GM12872 (cell line): ENCODE results near the gene CCT7.

Source experiments
- TF ChIP-seq, protein P1 (sequence below): IDR thresholded peaks from 3 replicates; pipeline ENCODE4 v1.5.1; 2011; ENCODE audit warnings: low read depth, mild to moderate bottlenecking, low read length, moderate library complexity; ENCODE audit not compliant: insufficient read depth

CCT7 gene

DNA sequence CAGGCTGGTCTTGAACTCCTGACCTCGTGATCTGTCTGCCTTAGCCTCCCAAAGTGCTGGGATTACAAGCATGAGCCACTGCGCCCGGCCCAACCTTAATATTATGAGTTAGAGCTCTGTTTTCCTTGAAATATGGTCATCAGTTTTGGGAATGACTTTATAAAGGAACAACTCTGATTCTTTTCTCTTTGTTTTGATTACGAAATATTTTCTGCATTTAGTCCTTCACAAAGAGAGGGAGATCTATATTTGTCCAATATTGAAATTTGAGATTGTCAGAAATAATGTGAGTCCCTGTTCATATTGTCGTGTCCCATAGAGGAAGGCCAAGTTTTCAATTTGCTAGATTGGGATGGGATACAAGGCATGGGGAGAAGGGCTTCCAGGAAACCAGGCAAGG lies 16.9 kb upstream of the CCT7 start:
- TF ChIP-seq, protein P1, sequence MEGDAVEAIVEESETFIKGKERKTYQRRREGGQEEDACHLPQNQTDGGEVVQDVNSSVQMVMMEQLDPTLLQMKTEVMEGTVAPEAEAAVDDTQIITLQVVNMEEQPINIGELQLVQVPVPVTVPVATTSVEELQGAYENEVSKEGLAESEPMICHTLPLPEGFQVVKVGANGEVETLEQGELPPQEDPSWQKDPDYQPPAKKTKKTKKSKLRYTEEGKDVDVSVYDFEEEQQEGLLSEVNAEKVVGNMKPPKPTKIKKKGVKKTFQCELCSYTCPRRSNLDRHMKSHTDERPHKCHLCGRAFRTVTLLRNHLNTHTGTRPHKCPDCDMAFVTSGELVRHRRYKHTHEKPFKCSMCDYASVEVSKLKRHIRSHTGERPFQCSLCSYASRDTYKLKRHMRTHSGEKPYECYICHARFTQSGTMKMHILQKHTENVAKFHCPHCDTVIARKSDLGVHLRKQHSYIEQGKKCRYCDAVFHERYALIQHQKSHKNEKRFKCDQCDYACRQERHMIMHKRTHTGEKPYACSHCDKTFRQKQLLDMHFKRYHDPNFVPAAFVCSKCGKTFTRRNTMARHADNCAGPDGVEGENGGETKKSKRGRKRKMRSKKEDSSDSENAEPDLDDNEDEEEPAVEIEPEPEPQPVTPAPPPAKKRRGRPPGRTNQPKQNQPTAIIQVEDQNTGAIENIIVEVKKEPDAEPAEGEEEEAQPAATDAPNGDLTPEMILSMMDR = no peak

DNA sequence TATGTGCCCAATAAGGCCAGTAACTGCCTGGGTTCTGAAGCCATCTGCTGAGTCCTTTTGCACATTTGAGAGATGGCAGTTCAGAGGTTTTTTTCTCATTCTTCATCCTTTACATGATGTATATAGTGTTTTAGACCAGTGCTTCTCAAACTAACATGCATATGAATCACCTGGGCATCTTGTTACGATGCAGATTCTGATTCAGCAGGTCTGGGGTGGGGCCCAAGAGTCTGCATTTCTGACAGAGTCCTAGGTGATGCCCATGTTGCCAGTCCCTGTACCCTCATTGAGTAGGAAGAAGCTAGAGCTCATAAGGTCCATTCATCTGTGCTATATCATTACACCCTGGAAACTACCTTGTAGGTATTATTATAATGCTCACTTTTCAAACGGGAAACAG lies 16.3 kb upstream of the CCT7 start:
- TF ChIP-seq, protein P1 = no peak

DNA sequence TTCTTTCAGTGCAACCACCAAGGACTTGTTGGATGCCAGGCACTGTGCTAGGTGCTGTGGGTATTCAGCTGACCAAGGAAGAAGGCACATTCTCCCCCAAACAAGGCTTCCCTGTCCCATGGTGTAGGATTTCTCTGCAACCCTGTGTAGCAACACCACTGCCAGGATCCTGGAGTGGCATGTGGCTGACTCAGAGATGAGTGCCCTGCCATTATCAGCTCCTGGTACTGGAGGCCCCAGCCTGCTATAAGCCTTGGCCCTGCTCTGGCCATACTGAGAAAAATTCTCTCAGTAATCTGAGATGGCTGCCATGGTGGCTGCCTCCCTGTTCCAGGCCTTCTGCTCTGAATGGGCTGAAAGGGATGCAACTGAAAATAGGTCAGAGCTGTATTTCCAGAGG lies 15.8 kb upstream of the CCT7 start:
- TF ChIP-seq, protein P1 = no peak

DNA sequence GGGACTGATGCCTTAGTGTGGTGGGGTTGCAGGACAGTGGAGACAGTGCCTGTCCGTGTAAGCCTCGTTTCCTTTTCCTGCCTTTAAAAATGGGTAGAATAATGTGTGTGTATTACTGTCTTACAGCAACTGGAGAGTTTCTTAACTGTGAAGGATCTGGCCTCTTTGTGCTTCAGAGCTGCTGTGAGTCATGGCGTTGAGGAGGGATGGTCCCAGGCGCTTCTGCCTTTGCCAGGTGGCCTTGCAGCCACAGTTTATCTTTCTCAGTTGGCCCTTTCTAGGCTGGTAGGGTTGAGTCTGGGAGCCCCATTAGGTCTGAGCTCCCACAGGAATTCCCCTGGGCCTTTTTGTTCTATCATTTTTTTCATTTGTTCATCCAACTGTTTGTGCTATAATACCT lies 10.3 kb upstream of the CCT7 start:
- TF ChIP-seq, protein P1 = no peak

GRCh38 chr2:73225513-73226360 lies 8.4 kb upstream of the CCT7 start:
- TF ChIP-seq, protein P1 = no peak

- TF ChIP-seq, protein P1 = no peak
Observed at GRCh38 chr2:73227086-73227485, 7.0 kb upstream of the CCT7 start.

DNA sequence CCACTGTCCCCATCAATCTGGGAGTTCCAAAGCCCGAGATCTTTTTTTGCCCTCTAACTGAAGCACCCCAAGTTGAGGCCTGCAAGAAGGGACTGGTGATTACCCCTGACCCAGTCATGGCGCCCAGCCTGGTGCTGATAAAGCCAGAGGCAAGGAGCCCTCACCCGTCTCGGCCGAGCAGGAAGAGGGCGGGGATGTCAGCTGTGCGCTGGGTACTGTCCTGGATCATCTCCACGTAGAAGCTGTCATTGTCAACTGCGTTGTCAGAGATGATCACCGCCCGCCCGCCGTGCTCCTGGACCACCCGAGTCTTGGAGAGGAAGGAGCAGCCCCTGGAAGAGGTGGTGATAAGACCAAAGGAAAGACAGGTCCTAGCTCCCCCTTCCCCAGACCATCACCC lies 5.5 kb upstream of the CCT7 start:
- TF ChIP-seq, protein P1 = no peak
